SU-DHL-6 (cell line): ENCODE results near the gene PCGF1.

Experiments used
- EZH2phosphoT487 ChIP-seq: fragments of 200-600 bp; sonication (generic), shearing (Covaris generic); conservative IDR thresholded peaks from 2 replicates; pipeline ENCODE4 v1.6.1; 2018; ENCODE audit warnings: mild to moderate bottlenecking, antibody characterized with exemption, low read length, moderate library complexity, mixed read lengths
- TF ChIP-seq, protein P1 (sequence below): fragments of 200-600 bp; sonication (generic); IDR thresholded peaks from one replicate; pipeline ENCODE4 v1.5.1; 2017; ENCODE audit warnings: antibody characterized with exemption, mild to moderate bottlenecking, low read length, moderate library complexity; ENCODE audit not compliant: insufficient read depth, poor library complexity, severe bottlenecking

DNA sequence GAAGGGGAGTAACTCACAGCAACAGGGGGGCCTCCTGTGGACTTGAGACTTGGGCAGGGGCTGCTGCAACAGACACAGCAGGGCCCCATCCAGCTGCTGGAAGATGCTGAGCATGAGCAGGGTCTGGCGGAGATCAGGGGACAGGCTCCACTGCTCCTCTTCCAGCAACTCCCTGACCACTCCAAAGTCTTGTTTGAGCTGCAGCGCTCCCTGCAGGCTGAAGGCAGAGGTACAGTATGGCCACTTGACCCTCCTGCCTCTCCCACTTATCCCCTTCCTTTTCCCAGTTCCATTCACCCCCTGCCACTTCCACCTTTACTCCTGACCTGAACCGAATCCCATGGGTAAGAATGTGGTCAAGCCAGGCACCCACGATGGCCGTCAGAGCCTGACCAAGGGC is 32.6 kb downstream of the PCGF1 start:
- TF ChIP-seq, protein P1, sequence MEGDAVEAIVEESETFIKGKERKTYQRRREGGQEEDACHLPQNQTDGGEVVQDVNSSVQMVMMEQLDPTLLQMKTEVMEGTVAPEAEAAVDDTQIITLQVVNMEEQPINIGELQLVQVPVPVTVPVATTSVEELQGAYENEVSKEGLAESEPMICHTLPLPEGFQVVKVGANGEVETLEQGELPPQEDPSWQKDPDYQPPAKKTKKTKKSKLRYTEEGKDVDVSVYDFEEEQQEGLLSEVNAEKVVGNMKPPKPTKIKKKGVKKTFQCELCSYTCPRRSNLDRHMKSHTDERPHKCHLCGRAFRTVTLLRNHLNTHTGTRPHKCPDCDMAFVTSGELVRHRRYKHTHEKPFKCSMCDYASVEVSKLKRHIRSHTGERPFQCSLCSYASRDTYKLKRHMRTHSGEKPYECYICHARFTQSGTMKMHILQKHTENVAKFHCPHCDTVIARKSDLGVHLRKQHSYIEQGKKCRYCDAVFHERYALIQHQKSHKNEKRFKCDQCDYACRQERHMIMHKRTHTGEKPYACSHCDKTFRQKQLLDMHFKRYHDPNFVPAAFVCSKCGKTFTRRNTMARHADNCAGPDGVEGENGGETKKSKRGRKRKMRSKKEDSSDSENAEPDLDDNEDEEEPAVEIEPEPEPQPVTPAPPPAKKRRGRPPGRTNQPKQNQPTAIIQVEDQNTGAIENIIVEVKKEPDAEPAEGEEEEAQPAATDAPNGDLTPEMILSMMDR = no peak
- no peak for TF ChIP-seq EZH2phosphoT487
